SK-N-SH (cell line): ENCODE results near the gene MAOB. TPM values are rescaled to one million over a fixed set of nuclear protein-coding genes. Genes with fewer than 3 reads are reported as not detected.

Source experiments
- CTCF ChIA-PET: fragments of 300-600, 350-600 bp; formaldehyde crosslinking; extraction: SDS; loops from one replicate; lab custom pipeline; 2021; lab: Yijun Ruan, JAX
- POLR2A ChIA-PET: fragments of 350-600 bp; sonication (Branson Sonifier 250); formaldehyde crosslinking; extraction: SDS; loops from one replicate; lab custom pipeline; 2020; ENCODE audit warnings: antibody characterized with exemption, inconsistent platforms; lab: Yijun Ruan, JAX
- DNase-seq: peaks from one replicate; pipeline ENCODE4 v3.0.0; 2012
- H2AFZ ChIP-seq: fragments of 200-600 bp; sonication (generic); 2 replicates; pipeline ENCODE4 v1.8.1; 2016; ENCODE audit warnings: antibody characterized with exemption, mild to moderate bottlenecking, low read depth
- H3F3A ChIP-seq: fragments of 200-600 bp; sonication (generic); replicated peaks from 2 replicates; pipeline ENCODE3; 2016; ENCODE audit warnings: antibody characterized with exemption, mild to moderate bottlenecking; ENCODE audit not compliant: insufficient read depth
- H3K27ac ChIP-seq, 2 experiments: fragments of 200-500 bp in 1 of 2; fragments of 200-600 bp in 1 of 2; sonication (Bioruptor generic) in 1 of 2; sonication (generic), shearing (Covaris generic) in 1 of 2; 2 replicates each; pipeline versions ENCODE4 v1.5.1 to v1.6.1; 2014 to 2016; ENCODE audit warnings: low read depth in 2 of 2, inconsistent platforms in 1 of 2, low read length in 1 of 2, mild to moderate bottlenecking in 1 of 2, mixed read lengths in 1 of 2
- H3K27me3 ChIP-seq: fragments of 200-600 bp; sonication (generic), shearing (Covaris generic); 2 replicates; pipeline ENCODE4 v1.6.1; 2016; ENCODE audit warnings: mixed run types; ENCODE audit not compliant: insufficient read depth
- H3K36me3 ChIP-seq, 2 experiments: fragments of 200-500 bp in 1 of 2; fragments of 200-600 bp in 1 of 2; sonication (Bioruptor generic) in 1 of 2; sonication (generic) in 1 of 2; replicated peaks in 1 of 2; 2 replicates each; pipeline versions ENCODE3 to v1.5.1; 2014 to 2016; ENCODE audit warnings: low read length in 1 of 2, mild to moderate bottlenecking in 1 of 2; ENCODE audit not compliant: insufficient read depth in 2 of 2, control insufficient read depth in 1 of 2
- H3K4me1 ChIP-seq, 2 experiments: fragments of 200-500 bp in 1 of 2; fragments of 200-600 bp in 1 of 2; sonication (Bioruptor generic) in 1 of 2; sonication (generic), shearing (Covaris generic) in 1 of 2; 2 replicates each; pipeline versions ENCODE4 v1.5.1 to v1.6.1; 2014 to 2016; ENCODE audit warnings: low read depth in 1 of 2, low read length in 1 of 2, mixed run types in 1 of 2; ENCODE audit not compliant: insufficient read depth in 2 of 2, control insufficient read depth in 1 of 2
- H3K4me2 ChIP-seq: fragments of 200-600 bp; sonication (generic), shearing (Covaris generic); 2 replicates; pipeline ENCODE4 v1.6.1; 2017; ENCODE audit warnings: mixed run types
- H3K4me3 ChIP-seq, 2 experiments: fragments of 200-500 bp in 1 of 2; fragments of 200-600 bp in 1 of 2; sonication (Bioruptor generic) in 1 of 2; sonication (generic), shearing (Covaris generic) in 1 of 2; 2 replicates each; pipeline versions ENCODE4 v1.5.1 to v1.8.1; 2014 to 2016; ENCODE audit warnings: low read depth in 2 of 2, inconsistent platforms in 1 of 2, low read length in 1 of 2, mild to moderate bottlenecking in 1 of 2, mixed read lengths in 1 of 2, moderate library complexity in 1 of 2
- H3K79me2 ChIP-seq: fragments of 200-600 bp; sonication (generic); 2 replicates; pipeline ENCODE4 v1.8.1; 2017; ENCODE audit warnings: mild to moderate bottlenecking; ENCODE audit not compliant: insufficient read depth
- H3K9ac ChIP-seq: fragments of 200-600 bp; sonication (generic); 2 replicates; pipeline ENCODE4 v1.6.1; 2017; ENCODE audit warnings: mixed run types
- H3K9me2 ChIP-seq: fragments of 200-600 bp; sonication (generic); 2 replicates; pipeline ENCODE4 v1.6.1; 2017; ENCODE audit warnings: mixed run types
- H3K9me3 ChIP-seq: fragments of 200-600 bp; sonication (generic); 2 replicates; pipeline ENCODE4 v1.6.1; 2017; ENCODE audit warnings: mixed run types, mild to moderate bottlenecking, moderate library complexity
- H4K20me1 ChIP-seq: fragments of 200-600 bp; sonication (generic); 2 replicates; pipeline ENCODE4 v1.6.1; 2017; ENCODE audit warnings: mild to moderate bottlenecking, mixed run types; ENCODE audit not compliant: insufficient read depth
- CHD2 ChIP-seq: fragments of 150-350 bp; IDR thresholded peaks from 2 replicates; pipeline ENCODE4 v1.6.1; 2018; ENCODE audit warnings: low read length; ENCODE audit not compliant: partially characterized antibody
- CTCF ChIP-seq: fragments of 200-600 bp; sonication (generic); IDR thresholded peaks from 2 replicates; pipeline ENCODE4 v1.6.1; 2017; ENCODE audit warnings: antibody characterized with exemption, mild to moderate bottlenecking, moderate library complexity
- GATA2 ChIP-seq: sonication (generic); formaldehyde crosslinking; IDR thresholded peaks from 2 replicates; pipeline ENCODE4 v1.5.0; 2020; ENCODE audit warnings: mild to moderate bottlenecking, missing genetic modification reagents
- PBX3 ChIP-seq: IDR thresholded peaks from 2 replicates; pipeline ENCODE4; 2012
- RFX5 ChIP-seq: IDR thresholded peaks from 2 replicates; pipeline ENCODE4 v1.6.1; 2012; ENCODE audit warnings: mild to moderate bottlenecking, improper control_type of control experiment, low read length
- RXRA ChIP-seq: IDR thresholded peaks from 2 replicates; pipeline ENCODE4 v1.4.0; 2012; ENCODE audit warnings: low read depth, mild to moderate bottlenecking, borderline replicate concordance
- SIN3A ChIP-seq: IDR thresholded peaks from 2 replicates; pipeline ENCODE4 v1.6.1; 2012; ENCODE audit warnings: low read depth, mild to moderate bottlenecking, low read length, moderate library complexity, borderline replicate concordance
- SMC3 ChIP-seq: IDR thresholded peaks from 2 replicates; pipeline ENCODE4 v1.6.1; 2012; ENCODE audit warnings: low read depth, low read length, improper control_type of control experiment
- TCF12 ChIP-seq: IDR thresholded peaks from 2 replicates; pipeline ENCODE4 v1.4.0; 2012
- USF2 ChIP-seq: fragments of 150-350 bp; IDR thresholded peaks from 2 replicates; pipeline ENCODE4 v1.6.1; 2017; ENCODE audit warnings: antibody characterized with exemption, low read length, low read depth, borderline replicate concordance
- WGBS: methylation state at CpG from one replicate; pipeline ENCODE4 v1.1.6; 2017; ENCODE audit warnings: low lambda C conversion rate; 5-methylcytosine and 5-hydroxymethylcytosine counted together
- polyA plus RNA-seq, 3 experiments: library from polyadenylated mRNA; depleted of rRNA; stranded (reverse); fragments of >200 nt; gene quantifications; 2 replicates each; pipeline ENCODE4 v1.2.3, GENCODE V29; 2012

Gene MAOB
- polyA plus RNA-seq, 1 of the 3 experiments (the other 2 are of a cell fraction): 0.92 TPM

DNA sequence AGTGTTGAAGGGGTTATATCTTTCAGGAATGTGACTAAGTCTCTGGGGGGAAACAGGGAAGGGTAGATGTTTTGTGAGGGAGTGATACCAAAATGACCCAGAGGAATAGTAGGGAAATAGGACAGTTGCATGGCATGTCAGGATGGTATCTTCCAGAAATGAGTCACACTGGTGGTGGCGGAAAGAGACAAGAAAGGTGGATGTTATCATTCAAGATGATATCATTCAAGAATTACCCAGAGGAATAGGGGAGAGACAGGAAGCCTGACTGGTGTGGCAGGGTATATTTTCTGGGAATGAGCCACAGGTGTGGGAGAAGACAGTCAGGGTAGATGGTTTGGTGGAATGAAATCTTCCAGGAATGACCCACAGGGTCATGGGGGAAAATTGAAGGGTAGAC lies 165.1 kb downstream of the MAOB start (continued):
- TF ChIP-seq GATA2 (CRISPR knock-in tag) (no peak), TCF12 (no peak), RXRA (no peak), SMC3 (no peak), CTCF (no peak), USF2 (no peak), SIN3A (no peak), RFX5 (no peak)

DNA sequence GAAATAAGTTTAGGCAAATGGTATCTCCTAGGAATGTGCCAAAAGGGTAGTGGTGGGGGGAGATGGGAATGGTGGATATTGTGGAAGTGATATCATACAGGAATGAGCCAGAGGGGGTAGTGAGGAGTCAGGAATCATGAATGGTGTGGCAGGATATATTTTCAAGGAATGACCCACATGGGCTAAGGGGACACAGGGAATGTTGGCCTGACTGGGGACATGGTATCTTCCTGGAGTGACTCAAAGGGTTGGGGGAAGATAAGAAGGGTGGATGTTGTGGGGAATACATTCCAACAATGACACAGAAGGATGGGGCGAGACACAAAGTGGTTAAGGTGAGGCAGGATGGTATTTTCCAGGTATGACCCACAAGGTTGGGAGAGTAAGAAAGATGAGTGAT lies 165.6 kb downstream of the MAOB start:
- TF ChIP-seq PBX3 (no peak), CHD2 (no peak)
- Histone ChIP-seq H3K27ac (no peak overlapping the region), H3F3A (no peaks in the 10 kb centered on the region), H4K20me1 (no peaks in the 10 kb centered on the region), H3K27me3 (no peaks in the 10 kb centered on the region), H3K9me2 (no peaks in the 10 kb centered on the region), H3K4me3 (no peak overlapping the region), H3K79me2 (no peaks in the 10 kb centered on the region), H3K9ac (no peak overlapping the region), H3K9me3 (no peaks in the 10 kb centered on the region), H2AFZ (no peak overlapping the region), H3K36me3 (no peaks in the 10 kb centered on the region), H3K4me2 (no peak overlapping the region), H3K4me1 (no peaks in the 10 kb centered on the region)
- POLR2A ChIA-PET: no interaction called here
- no peak for DNase-seq
- WGBS: 38% methylated on average over 1 of the region's 1 CpG
- CTCF ChIA-PET: no interaction called here

Other genes starting within 250 kb of the MAOB start
- 0.31 and 0.73 TPM in 2 replicates for gene MAOA, start 226.2 kb downstream of the MAOB start, polyA plus RNA-seq (2012; rRNA removed)
- gene NDP, start 90.9 kb upstream of the MAOB start, polyA plus RNA-seq (2012; rRNA removed): 0.13 and 0.16 TPM in 2 replicates